DMS53 treated with DMSO at 0.1 percent for 48 hours (cell line): ENCODE results near the gene CPN2.

Experiments
- DNase-seq: peaks from one replicate; lab custom pipeline; 2025; ENCODE audit not compliant: unreplicated experiment; lab: John Stamatoyannopoulos, UW

The CPN2 gene

GRCh38 chr3:194329583-194329965 is 21.6 kb downstream of the CPN2 start:
- no peak for DNase-seq

GRCh38 chr3:194328942-194329582 is 22.1 kb downstream of the CPN2 start:
- no peak for DNase-seq

GRCh38 chr3:194328053-194328657 is 23.0 kb downstream of the CPN2 start:
- no peak for DNase-seq

- no peak for DNase-seq
Observed at GRCh38 chr3:194327218-194328052, 23.7 kb downstream of the CPN2 start.

- no peak for DNase-seq
Observed at GRCh38 chr3:194326968-194327217, 24.2 kb downstream of the CPN2 start.

GRCh38 chr3:194326192-194326967 is 24.7 kb downstream of the CPN2 start:
- no peak for DNase-seq

- no peak for DNase-seq
Observed at GRCh38 chr3:194325424-194326153, 25.5 kb downstream of the CPN2 start.

- no peak for DNase-seq
Observed at GRCh38 chr3:194324823-194325327, 26.3 kb downstream of the CPN2 start.

GRCh38 chr3:194323785-194324735 is 27.1 kb downstream of the CPN2 start:
- no peak for DNase-seq

- DNase-seq = no peak
Observed at GRCh38 chr3:194322678-194323211, 28.4 kb downstream of the CPN2 start.

GRCh38 chr3:194321693-194322640 is 29.2 kb downstream of the CPN2 start:
- DNase-seq = peak; percentile 77

- DNase-seq = peak; percentile 31
Observed at GRCh38 chr3:194320744-194321243, 30.3 kb downstream of the CPN2 start.

GRCh38 chr3:194320100-194320499 is 31.0 kb downstream of the CPN2 start:
- DNase-seq = no peak

- DNase-seq = no peak
Observed at GRCh38 chr3:194318511-194319161, 32.5 kb downstream of the CPN2 start.

- no peak for DNase-seq
Observed at GRCh38 chr3:194316918-194317317, 34.2 kb downstream of the CPN2 start.

- peak; percentile 36 for DNase-seq
Observed at GRCh38 chr3:194315965-194316361, 35.2 kb downstream of the CPN2 start.

GRCh38 chr3:194315088-194315964 is 35.8 kb downstream of the CPN2 start:
- peak; percentile 76 for DNase-seq
